HG03521 (cell line): Measurements from ENCODE around the gene CALD1.

ENCODE experiments used
- ATAC-seq: cut with Tn5 transposase; IDR thresholded peaks from one replicate; pipeline ENCODE4 v1.9.1; 2021; ENCODE audit warnings: mild to moderate bottlenecking, moderate library complexity; ENCODE audit not compliant: unreplicated experiment

CALD1 gene

GRCh38 chr7:134784251-134785049, 5.0 kb downstream of the CALD1 start:
- no peak for ATAC-seq

GRCh38 chr7:134785842-134786241, 6.4 kb downstream of the CALD1 start:
- ATAC-seq: no peak

GRCh38 chr7:134787064-134787463, 7.6 kb downstream of the CALD1 start:
- ATAC-seq: no peak

GRCh38 chr7:134787720-134788119, 8.3 kb downstream of the CALD1 start:
- no peak for ATAC-seq

GRCh38 chr7:134788191-134788590, 8.8 kb downstream of the CALD1 start:
- no peak for ATAC-seq

GRCh38 chr7:134789967-134790685, 10.7 kb downstream of the CALD1 start:
- no peak for ATAC-seq

- no peak for ATAC-seq
Measured at GRCh38 chr7:134792968-134793367, 13.5 kb downstream of the CALD1 start.

- ATAC-seq: no peak
Measured at GRCh38 chr7:134795231-134795630, 15.8 kb downstream of the CALD1 start.

GRCh38 chr7:134798155-134798554, 18.7 kb downstream of the CALD1 start:
- ATAC-seq: no peak

- ATAC-seq: no peak
Measured at GRCh38 chr7:134799377-134799776, 19.9 kb downstream of the CALD1 start.

- ATAC-seq: no peak
Measured at GRCh38 chr7:134802762-134803161, 23.3 kb downstream of the CALD1 start.

- no peak for ATAC-seq
Measured at GRCh38 chr7:134804351-134804750, 24.9 kb downstream of the CALD1 start.

GRCh38 chr7:134804854-134805253, 25.4 kb downstream of the CALD1 start:
- no peak for ATAC-seq

- no peak for ATAC-seq
Measured at GRCh38 chr7:134806197-134806596, 26.8 kb downstream of the CALD1 start.

GRCh38 chr7:134809616-134810015, 30.2 kb downstream of the CALD1 start:
- no peak for ATAC-seq

GRCh38 chr7:134811765-134812164, 32.3 kb downstream of the CALD1 start:
- ATAC-seq: no peak

- no peak for ATAC-seq
Measured at GRCh38 chr7:134813663-134814396, 34.4 kb downstream of the CALD1 start.

- no peak for ATAC-seq
Measured at GRCh38 chr7:134814730-134815364, 35.4 kb downstream of the CALD1 start.

GRCh38 chr7:134818613-134819345, 39.3 kb downstream of the CALD1 start:
- no peak for ATAC-seq

- ATAC-seq: no peak
Measured at GRCh38 chr7:134819401-134819800, 40.0 kb downstream of the CALD1 start.
